ENCODE results near the gene NOVA2.
A peak's percentile ranks its signal among the peaks of the same experiment; 100 is the strongest.

Gene NOVA2

DNA sequence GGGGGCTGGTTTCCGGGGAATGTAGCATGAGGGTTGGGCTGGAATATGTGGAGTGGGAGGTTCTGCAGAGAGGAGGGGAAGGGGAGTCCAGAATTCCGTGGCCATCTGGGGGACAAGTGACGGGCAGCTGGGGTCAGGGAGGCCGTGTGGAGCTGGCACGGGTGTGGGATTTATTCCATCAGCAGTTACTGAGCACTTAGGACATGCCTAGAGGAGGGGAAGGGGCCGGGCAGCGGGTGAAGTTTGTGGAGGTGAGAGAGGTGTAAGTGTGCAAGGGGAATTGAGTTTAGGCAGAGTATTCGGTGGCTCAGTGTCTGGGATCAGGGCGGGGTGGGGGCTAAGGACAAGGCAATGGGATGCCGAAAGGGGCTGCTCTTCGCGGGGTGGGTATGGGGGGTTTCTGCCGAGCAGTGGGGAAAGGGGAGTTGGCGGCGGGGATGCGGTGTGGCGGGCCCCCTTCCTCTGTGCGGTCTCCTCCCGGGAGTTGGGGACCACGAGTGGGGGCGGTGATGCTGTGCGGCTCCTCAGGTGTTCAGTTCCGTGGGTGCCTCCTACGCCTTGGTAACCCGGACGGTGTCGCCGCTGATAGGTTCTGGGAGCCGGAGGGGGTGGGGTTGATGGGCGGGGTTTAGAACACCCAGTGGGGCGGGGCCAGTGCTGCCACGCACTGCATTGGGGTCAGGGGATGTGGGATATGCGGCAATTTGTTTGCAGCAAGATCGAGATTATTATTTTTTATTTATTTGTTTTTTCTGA lies 27.0 kb upstream of the NOVA2 start:
- DNase-seq = no peak

GRCh38 chr19:45999653-46000121 lies 26.0 kb upstream of the NOVA2 start:
- no peak for DNase-seq

- no peak for DNase-seq
Measured at GRCh38 chr19:45998834-45999233, 25.2 kb upstream of the NOVA2 start.

GRCh38 chr19:45996933-45997332 lies 23.3 kb upstream of the NOVA2 start:
- no peak for DNase-seq

DNA sequence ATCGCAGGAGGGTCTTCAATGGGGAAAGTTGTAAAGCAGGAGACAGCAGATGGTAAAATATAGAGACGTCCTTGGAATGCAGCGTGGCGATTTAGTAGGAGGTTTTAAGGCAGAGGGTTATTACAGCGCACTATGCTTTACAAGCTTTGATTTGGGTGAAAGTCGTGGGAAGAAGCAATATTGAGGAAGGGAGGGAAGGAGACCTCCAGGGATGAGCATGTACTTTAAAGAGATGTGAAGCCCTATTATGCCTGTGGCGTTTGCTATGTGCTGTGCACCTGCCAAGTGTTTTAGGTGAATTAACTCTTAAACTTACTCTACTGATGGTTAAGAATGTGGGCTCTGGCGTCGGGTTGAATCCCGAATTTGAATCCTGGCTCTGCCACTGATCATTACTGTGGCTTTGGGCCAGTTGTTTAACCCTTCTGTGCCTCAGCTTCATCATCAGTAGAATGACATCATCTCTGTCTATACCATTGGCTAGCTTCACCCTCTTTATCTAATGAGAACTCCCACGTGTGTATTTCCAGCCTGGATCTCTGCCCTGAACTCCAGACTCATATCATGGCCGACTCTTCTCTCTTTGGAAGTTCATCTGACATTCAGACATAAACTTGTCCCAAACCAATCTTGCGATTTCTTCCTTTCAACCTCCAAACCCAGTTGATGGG lies 22.2 kb upstream of the NOVA2 start:
- no peak for DNase-seq

- DNase-seq = peak; percentile 99
Measured at GRCh38 chr19:45994998-45995714, 21.5 kb upstream of the NOVA2 start, which contains the start of gene CCDC61. Gene CCDC61 (plus strand): TSS chr19:45995467. CDS start chr19:46003019, 7,552 bp downstream.

DNA sequence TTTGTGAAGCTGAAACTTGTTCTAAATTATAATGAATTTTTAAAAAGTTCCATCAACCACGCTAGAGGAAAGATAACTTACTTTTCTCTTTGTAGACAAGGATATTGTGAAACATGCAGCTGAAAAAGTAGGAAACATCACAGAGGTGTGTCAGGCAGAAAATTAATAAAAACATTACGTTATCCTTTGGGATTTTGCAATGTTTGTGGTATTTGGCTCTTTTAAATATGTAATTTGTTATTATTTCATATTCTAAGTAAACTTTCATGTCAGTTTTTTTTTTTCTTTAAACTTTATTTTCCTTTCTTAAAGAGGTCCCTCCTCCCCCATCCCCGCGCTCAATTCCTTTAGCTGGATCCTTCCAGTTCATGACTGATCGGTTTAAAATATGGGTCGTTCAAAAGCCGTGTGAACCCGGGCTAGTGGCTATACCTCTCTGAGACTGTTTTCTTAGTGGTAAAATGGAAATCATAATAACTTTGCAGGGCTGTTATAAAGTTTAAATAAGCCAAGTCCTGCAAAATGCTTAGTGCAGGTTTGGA lies 20.9 kb upstream of the NOVA2 start:
- DNase-seq = peak; percentile 81

GRCh38 chr19:45990113-45990728 lies 16.6 kb upstream of the NOVA2 start:
- no peak for DNase-seq

- DNase-seq = no peak
Measured at GRCh38 chr19:45985321-45985720, 11.7 kb upstream of the NOVA2 start.

DNA sequence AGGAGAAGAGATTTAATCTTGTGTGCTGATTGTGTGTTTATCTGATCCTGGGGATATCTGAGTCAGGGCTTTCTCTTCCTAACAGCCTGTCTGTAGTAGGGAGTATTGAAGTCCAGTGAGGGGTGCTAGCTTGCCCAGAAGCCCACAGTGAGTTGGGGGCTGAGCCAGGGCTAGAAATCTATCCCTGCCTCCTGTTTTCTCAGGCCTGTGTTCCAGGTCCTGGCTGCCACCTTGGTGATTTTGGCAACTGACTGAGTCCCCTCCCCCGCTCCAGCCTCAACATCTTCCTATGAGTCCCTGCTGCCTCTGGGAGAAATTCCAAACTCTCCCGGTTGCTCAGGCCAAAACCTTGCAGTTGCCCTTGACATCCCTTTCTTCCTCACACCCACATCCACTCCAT lies 7.7 kb upstream of the NOVA2 start:
- DNase-seq = no peak

DNA sequence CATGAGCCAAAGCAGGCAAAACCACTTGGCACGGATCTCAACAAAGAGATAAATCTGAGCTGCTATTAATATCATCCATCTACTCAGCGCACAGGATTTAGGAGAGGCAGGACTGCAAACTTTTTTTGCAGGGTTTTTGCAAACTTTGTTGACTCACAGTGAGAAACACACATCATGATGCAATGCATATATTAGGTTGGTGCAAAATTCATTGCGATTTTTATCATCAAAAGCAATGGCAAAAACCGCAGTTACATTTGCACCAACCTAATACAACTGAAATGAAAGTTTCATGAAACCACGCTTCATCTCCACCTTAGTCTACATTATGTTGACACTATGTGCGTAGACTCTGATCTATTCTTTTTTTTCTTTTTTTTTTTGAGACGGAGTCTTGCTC lies 4.5 kb upstream of the NOVA2 start:
- DNase-seq = no peak

DNA sequence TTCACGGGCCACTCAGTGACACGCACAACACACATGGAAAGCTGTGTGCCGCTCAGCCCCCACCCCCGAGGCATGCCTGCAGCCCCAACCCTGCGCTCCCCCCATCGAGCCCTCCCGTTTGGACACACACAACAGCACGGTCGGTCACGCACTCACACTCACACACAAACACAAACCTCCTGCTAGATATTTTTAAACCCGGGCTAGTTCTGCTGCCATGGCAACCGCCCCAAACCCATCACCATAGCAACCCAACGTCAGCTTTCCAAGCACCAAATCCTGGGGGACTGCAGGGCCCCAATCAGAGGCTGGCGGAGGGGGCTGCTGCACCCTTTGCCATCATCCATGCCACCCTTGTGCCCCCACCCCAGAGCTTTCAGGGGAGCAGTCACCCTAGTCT lies 2.5 kb upstream of the NOVA2 start:
- DNase-seq = no peak

DNA sequence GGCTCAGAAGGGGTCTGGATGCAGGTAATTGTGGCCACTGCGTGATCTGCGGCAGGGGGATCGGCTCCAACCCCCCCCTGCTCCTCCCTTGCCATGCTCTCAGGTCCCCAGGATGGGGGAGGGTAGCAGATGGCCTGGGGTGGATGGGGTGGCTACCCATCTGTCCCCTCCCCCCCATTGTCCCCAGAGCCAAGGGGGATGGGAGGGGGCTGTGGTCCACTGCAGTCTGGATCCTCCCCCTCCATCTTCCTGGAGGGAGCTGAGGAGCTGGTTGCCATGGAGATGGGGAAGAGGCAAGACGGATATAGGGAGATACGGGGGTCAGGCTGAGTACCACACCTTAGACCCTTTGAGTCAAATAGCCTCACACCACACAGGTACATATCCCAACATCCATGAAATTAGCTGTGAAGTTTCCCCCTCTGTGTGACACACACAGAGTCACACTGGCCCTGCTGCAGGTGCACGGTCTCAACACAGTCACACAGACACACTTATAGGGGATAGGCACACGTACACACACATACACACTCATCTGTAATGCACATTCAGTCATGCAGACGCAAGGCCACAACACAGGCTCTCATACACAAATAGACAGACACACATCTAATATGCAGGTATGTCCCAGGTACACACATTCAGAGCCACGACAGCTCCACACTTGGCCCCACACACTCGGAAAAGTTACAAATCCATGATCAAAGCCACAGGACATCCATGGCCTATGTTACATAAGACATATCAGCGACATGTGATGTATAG lies 1.8 kb upstream of the NOVA2 start:
- no peak for DNase-seq

DNA sequence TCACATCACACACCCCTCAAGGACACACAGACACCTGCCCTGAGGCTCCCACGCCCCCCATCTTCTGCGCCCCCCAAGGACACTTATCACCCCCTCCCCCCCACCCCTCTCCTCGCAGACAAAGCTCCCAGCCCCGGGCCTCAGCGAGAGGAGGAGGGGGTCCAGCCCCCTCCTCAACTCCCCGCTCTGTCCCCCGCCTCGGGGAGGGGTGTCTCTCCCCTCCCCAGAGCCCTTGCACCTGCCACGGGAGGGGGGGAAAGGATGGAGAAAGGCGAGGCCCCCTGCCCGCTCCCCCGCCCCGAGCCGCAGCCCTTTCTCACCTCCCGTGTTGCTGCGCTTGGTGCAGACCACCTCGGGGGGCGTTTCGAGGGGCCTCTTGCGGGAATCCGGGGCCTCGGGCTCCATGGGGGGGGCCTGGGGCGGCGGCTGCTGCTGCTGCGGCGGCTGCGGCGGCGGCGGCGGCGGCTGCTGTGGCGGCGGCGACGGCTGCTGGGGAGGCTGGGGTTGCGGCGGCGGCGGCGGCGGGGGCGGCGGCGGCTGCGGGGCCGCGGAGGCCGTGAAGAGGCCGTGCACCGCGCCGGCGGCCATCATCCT lies 621 bp downstream of the NOVA2 start:
- no peak for DNase-seq

GRCh38 chr19:45972081-45972946 lies 1.4 kb downstream of the NOVA2 start:
- DNase-seq = no peak

DNA sequence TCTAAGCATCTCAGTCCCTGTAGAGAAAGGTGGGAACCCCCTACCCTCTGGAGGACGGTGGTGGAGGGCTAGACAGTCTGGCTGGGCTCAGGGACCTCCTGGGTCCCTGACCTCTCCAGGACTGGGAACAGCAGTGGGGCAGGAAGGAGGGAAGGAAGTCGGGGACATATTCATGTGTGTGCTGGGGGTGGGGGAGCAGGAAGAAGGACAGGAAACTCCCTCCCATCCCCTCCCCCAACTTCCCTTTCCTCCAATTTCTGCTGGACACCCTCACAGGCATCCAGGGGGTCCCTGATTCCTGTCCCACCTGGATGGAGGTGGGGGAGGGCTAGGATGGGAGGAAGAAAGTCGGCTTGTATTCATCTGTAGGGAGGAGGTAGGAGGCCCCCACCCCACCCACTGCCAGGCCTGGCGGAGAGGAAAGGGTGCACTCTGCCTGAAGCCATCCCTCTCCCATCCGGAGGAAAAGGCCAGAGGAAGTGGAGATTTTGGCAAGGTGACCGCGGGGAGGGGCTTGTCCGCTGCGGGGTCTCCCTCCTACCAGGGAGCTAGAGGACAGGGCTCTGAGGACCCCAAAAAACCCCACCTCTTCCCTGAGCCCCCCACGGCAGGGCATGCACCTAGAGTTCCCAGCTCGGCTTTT lies 2.3 kb downstream of the NOVA2 start:
- no peak for DNase-seq

GRCh38 chr19:45969676-45970075 lies 4.0 kb downstream of the NOVA2 start:
- no peak for DNase-seq

- no peak for DNase-seq
Measured at GRCh38 chr19:45968626-45969025, 5.0 kb downstream of the NOVA2 start.

DNA sequence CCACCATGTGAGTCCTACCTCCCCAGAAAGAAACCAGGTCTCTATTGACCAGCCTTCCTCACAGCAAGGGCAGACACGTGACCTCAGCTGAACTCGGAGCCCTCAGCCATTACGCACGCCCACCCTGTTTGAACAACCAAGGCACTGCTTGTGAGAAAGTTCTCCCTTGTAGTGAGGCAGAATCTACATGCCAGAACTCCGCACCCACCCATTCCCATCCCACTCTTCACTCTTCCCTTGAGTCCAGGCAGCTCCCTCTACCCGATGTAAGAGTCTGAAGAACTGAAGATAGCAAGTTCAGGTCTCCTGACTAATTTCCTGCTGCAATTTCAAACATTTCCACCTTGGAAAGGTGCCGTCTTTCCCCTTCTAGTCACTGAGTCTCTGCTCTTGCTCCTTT lies 6.4 kb downstream of the NOVA2 start:
- DNase-seq = no peak

- no peak for DNase-seq
Measured at GRCh38 chr19:45962021-45962420, 11.6 kb downstream of the NOVA2 start.
